Lower leg skin (tissue), 3 donors: ENCODE measurements around the gene MEIOB.

Experiments
- POLR2A ChIP-seq, 2 donors: fragments of 450-650 bp; IDR thresholded peaks; one replicate each; pipeline ENCODE4 v1.6.1; 2016 to 2017; ENCODE audit warnings: antibody characterized with exemption in 2 of 2, mild to moderate bottlenecking in 1 of 2, moderate library complexity in 1 of 2
- TF ChIP-seq, protein P1 (sequence below), 3 donors: fragments of 450-650 bp; IDR thresholded peaks; one replicate each; pipeline ENCODE4 v1.5.1; 2016; ENCODE audit warnings: antibody characterized with exemption in 3 of 3, mild to moderate bottlenecking in 3 of 3, moderate library complexity in 2 of 3

DNA sequence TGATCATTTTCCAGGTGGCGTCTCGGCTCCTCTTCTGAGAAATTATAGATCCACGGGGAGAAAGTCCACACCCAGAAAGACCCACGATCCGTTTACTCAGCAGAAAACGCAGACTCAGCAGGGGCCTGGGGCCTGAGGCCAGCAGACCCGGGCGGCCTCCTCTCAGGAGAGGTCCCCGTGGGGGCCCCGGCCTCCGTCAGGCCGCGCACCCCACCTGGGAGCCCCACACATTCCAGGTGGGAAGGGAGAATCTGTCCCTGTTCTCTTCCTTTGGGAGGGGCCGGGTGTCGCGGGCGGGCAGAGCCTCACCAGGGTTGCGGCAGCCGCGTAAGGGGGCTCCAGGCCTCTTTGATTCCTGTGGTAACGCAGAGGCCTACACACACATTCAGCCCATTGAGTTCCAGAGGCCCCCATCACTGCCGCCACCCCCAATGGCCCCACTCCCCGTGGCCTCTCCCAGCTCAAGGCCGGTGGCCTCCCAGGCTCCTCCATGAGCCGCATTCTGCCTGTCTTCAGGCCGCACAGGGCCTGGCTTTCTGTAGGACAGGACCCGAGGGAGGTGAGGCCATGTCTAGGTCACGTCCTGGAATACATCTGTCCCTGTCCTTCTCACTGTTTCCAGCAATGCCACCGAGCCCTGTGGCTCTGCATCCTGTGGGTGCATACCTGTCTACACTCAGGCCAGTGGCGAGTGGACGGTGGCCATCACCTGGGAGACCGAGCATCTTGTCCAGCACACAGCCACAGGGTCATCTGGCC lies 76.9 kb downstream of the MEIOB start:
- no peak for TF ChIP-seq POLR2A (IDR thresholded peaks at IDR 0.05)
- TF ChIP-seq, protein P1, sequence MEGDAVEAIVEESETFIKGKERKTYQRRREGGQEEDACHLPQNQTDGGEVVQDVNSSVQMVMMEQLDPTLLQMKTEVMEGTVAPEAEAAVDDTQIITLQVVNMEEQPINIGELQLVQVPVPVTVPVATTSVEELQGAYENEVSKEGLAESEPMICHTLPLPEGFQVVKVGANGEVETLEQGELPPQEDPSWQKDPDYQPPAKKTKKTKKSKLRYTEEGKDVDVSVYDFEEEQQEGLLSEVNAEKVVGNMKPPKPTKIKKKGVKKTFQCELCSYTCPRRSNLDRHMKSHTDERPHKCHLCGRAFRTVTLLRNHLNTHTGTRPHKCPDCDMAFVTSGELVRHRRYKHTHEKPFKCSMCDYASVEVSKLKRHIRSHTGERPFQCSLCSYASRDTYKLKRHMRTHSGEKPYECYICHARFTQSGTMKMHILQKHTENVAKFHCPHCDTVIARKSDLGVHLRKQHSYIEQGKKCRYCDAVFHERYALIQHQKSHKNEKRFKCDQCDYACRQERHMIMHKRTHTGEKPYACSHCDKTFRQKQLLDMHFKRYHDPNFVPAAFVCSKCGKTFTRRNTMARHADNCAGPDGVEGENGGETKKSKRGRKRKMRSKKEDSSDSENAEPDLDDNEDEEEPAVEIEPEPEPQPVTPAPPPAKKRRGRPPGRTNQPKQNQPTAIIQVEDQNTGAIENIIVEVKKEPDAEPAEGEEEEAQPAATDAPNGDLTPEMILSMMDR (IDR thresholded peaks at IDR 0.05): no peak
